Kidney (tissue), 14 donors: ENCODE results near the gene CHD8. TPM values are rescaled to one million over a fixed set of nuclear protein-coding genes. Genes with fewer than 3 reads are reported as not detected.

Source experiments
- DNase-seq, 5 donors: peaks; one replicate each; pipeline ENCODE4 v3.0.0-alpha.2; 2013 to 2020
- FAIRE-seq: peaks from 2 replicates; lab custom pipeline; 2012; peaks lifted over from hg19 to GRCh38; lab: Jason Lieb, UNC
- H3K27ac ChIP-seq, 2 donors: one replicate each; pipeline ENCODE4 v1.7.0; 2013; ENCODE audit warnings: low read depth in 2 of 2, low read length in 2 of 2, inconsistent platforms in 1 of 2
- H3K27me3 ChIP-seq: one replicate; pipeline ENCODE4 v1.7.1; 2013; ENCODE audit warnings: low read length, inconsistent platforms; ENCODE audit not compliant: control insufficient read depth, insufficient read depth
- H3K36me3 ChIP-seq, 3 donors: one replicate each; pipeline versions ENCODE4 v1.7.0 to v1.7.1; 2013; ENCODE audit warnings: low read length in 3 of 3, control low read depth in 1 of 3, inconsistent platforms in 1 of 3; ENCODE audit not compliant: insufficient read depth in 3 of 3, control insufficient read depth in 2 of 3
- H3K4me1 ChIP-seq, 3 donors: one replicate each; pipeline versions ENCODE4 v1.7.0 to v1.7.1; 2013; ENCODE audit warnings: low read length in 3 of 3, inconsistent platforms in 1 of 3, low read depth in 1 of 3; ENCODE audit not compliant: control insufficient read depth in 2 of 3, insufficient read depth in 2 of 3
- H3K4me3 ChIP-seq, 3 donors: one replicate each; pipeline versions ENCODE4 v1.7.0 to v1.8.1; 2013; ENCODE audit warnings: low read length in 3 of 3, control low read depth in 1 of 3, inconsistent platforms in 1 of 3
- H3K9ac ChIP-seq, 3 donors: one replicate each; pipeline versions ENCODE4 v1.7.0 to v1.7.1; 2013; ENCODE audit warnings: low read length in 3 of 3, control low read depth in 1 of 3, inconsistent platforms in 1 of 3
- H3K9me3 ChIP-seq, 3 donors: one replicate each; pipeline versions ENCODE4 v1.7.0 to v1.7.1; 2013; ENCODE audit warnings: low read length in 3 of 3, control low read depth in 1 of 3, inconsistent platforms in 1 of 3; ENCODE audit not compliant: control insufficient read depth in 2 of 3, insufficient read depth in 1 of 3
- CTCF ChIP-seq: IDR thresholded peaks from 3 replicates; pipeline ENCODE4 v1.5.1; 2012; ENCODE audit warnings: mild to moderate bottlenecking, moderate library complexity, borderline replicate concordance; ENCODE audit not compliant: insufficient read depth; ENCODE audit errors: extremely low read depth
- intact Hi-C: fragments of 100-400 bp; cut with DNase I; formaldehyde crosslinking; loops from one replicate; pipeline ENCODE4 v1.11.1; 2022
- polyA plus RNA-seq: library from polyadenylated mRNA; stranded (reverse); fragments of 350-450 nt; fragmentation: Illumina TruSeq; extraction: RNeasy Lipid Tissue Mini Kit (QIAGEN cat#74804); gene quantifications from one replicate; pipeline ENCODE4 v1.2.3, GENCODE V29; 2014; ENCODE audit warnings: low read depth, low replicate concordance; ENCODE audit not compliant: insufficient read depth
- total RNA-seq: library from RNA; stranded (reverse); fragmentation: NEBNext Ultra II Directional; extraction: Animal tissue kit (Norgen Biotek cat#: 25700); gene quantifications from one replicate; pipeline ENCODE4 v1.2.1, GENCODE V29; 2021
- donor health status: control.
- donor health status: control.
- donor health status: control.
- donor health status: control.
- donor health status: control.
- donor health status: DM: yes; HTN: yes; CAD: no.
- donor health status: Normal renal cell carcinoma (clear cell type).

Gene CHD8
- total and polyA plus RNA-seq, 2 donors from 2014 or later = 35.8 to 77.4 TPM

GRCh38 chr14:21395450-21395849 lies 60.5 kb downstream of the CHD8 start:
- no peak for FAIRE-seq
- H3K9ac ChIP-seq = no peak overlapping the region
- no peaks in the 10 kb centered on the region for H3K4me1 ChIP-seq

DNA sequence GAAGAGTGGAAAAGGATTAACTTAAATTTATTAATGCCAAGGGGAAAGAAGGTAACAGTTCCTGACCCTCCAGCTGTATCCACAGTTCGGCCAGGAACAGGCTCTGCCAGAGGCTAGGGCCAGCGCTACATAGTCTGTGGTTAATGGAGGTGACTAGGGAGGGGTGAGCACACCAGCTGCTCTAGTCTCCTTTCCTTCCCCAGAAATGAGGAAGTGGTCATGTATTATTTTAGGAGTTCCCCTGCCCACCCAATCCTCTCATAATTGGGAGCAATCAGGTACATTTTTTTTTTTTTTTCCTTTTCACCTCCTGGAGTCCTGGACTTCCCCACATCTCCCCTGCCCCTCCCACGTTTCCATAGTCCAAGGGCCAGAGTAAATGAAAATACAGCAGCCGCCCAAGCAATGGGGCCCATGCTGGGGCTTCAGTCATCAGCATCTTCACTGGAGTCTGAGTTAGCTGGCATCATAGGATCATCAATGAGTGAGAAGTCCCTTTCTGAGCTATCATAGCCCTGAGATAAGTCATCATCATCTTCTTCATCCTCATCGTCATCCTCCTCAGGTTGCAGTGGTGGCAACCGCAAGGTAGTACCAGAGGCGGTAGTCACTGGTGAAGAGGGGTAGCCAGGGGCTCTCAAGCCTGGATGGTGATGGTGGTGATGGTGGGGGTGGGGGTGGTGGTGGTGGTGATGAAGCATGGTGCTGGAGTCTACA lies 70.6 kb downstream of the CHD8 start:
- peak overlapping the region in 1 of 3 donors; percentile 97 for H3K4me3 ChIP-seq
- H3K4me1 ChIP-seq = peaks cover 0 to 2% (median 0%) of the 10 kb centered on the region in 3 donors
- no peak overlapping the region for H3K27ac ChIP-seq
- FAIRE-seq (no peak), DNase-seq (no peak)
- H3K27me3 ChIP-seq = no peaks in the 10 kb centered on the region
- H3K36me3 ChIP-seq = peaks cover 0 to 17% (median 8%) of the 10 kb centered on the region in 3 donors
- H3K9ac ChIP-seq = no peak overlapping the region
- intact Hi-C loops = no loop called here
- H3K9me3 ChIP-seq = no peaks in the 10 kb centered on the region
- TF ChIP-seq CTCF = no peak

More at GRCh38 chr14:21395450-21395849, 60.5 kb downstream of the CHD8 start:
- TF ChIP-seq CTCF = no peak
- DNase-seq = no peak
- Histone ChIP-seq H3K27me3 (no peaks in the 10 kb centered on the region), H3K36me3 (peaks cover 36 to 79% (median 56%) of the 10 kb centered on the region in 3 donors), H3K9me3 (no peaks in the 10 kb centered on the region), H3K4me3 (no peak overlapping the region), H3K27ac (no peak overlapping the region)
- intact Hi-C loops = no loop called here

DNA sequence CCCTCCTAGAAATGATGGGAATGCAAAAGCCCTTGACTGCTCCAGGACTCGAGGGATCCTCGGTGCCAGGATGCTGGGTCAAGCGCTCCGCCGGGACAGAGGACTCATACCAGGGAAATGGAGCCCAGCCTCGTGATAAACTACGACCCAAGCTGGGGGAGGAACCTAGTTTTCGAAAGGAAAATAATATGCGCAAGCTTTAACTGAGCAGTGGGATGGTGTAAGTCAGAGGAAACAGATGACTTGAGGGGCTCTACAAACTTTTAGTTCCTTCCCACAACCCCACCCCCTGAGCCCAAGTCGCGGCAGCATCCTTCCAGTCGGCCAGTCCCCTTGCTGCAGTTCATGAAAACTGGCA lies 71.5 kb downstream of the CHD8 start:
- peak overlapping the region; percentile 44 to 97 (median 96) for H3K9ac ChIP-seq
- H3K4me3 ChIP-seq = peak overlapping the region; percentile 94 to 99 (median 97)
- TF ChIP-seq CTCF = no peak
- FAIRE-seq = no peak
- intact Hi-C loops = no loop called here
- DNase-seq = no peak
- H3K4me1 ChIP-seq = peaks cover 0 to 2% (median 0%) of the 10 kb centered on the region in 3 donors
- no peaks in the 10 kb centered on the region for H3K27me3 ChIP-seq
- H3K36me3 ChIP-seq = peaks cover 0 to 11% (median 8%) of the 10 kb centered on the region in 3 donors
- H3K27ac ChIP-seq = peak overlapping the region; percentile 61 to 95
- H3K9me3 ChIP-seq = no peaks in the 10 kb centered on the region
